22Rv1 (cell line): ENCODE data around the gene GATAD2A.

ENCODE experiments used
- CTCF ChIP-seq: fragments of 450-650 bp; IDR thresholded peaks from 2 replicates; pipeline ENCODE4 v1.5.1; 2017; ENCODE audit warnings: mild to moderate bottlenecking
- ZFX ChIP-seq: fragments of 450-650 bp; IDR thresholded peaks from 2 replicates; pipeline ENCODE4 v1.6.1; 2017; ENCODE audit warnings: antibody characterized with exemption, borderline replicate concordance

GRCh38 chr19:19438366-19439175 is 33.1 kb downstream of the GATAD2A start:
- no peak for TF ChIP-seq CTCF
- no peak for TF ChIP-seq ZFX
